Lower leg skin (tissue), 3 donors: ENCODE data around the gene CTRB1.

Experiments used
- CTCF ChIP-seq, 3 donors: fragments of 450-650 bp; IDR thresholded peaks; one replicate each; pipeline ENCODE4 v1.5.1; 2016; ENCODE audit warnings: antibody characterized with exemption in 3 of 3, mild to moderate bottlenecking in 3 of 3, moderate library complexity in 2 of 3
- POLR2A ChIP-seq, 2 donors: fragments of 450-650 bp; IDR thresholded peaks; one replicate each; pipeline ENCODE4 v1.6.1; 2016 to 2017; ENCODE audit warnings: antibody characterized with exemption in 2 of 2, mild to moderate bottlenecking in 1 of 2, moderate library complexity in 1 of 2

GRCh38 chr16:75225092-75225491, 6.3 kb downstream of the CTRB1 start:
- no peak for TF ChIP-seq CTCF (IDR thresholded peaks at IDR 0.05)
- no peak for TF ChIP-seq POLR2A (IDR thresholded peaks at IDR 0.05)
